ENCODE measurements around the gene MACROD2.

Gene MACROD2

GRCh38 chr20:15201602-15202001 is 1206.3 kb downstream of the MACROD2 start:
- H3K4me3 ChIP-seq (ENCODE audit: low read depth, low read length): no peak overlapping the region
- DNase-seq (ENCODE audit: low read depth): no peak
- no peak for TF ChIP-seq CTCF (IDR thresholded peaks at IDR 0.05; ENCODE audit: insufficient read depth, low read depth, low read length, missing control alignments)

GRCh38 chr20:15204234-15204633 is 1208.9 kb downstream of the MACROD2 start:
- no peak for DNase-seq (ENCODE audit: low read depth)
- TF ChIP-seq CTCF (IDR thresholded peaks at IDR 0.05; ENCODE audit: insufficient read depth, low read depth, low read length, missing control alignments): no peak
- no peak overlapping the region for H3K4me3 ChIP-seq (ENCODE audit: low read depth, low read length)

GRCh38 chr20:15205028-15205427 is 1209.7 kb downstream of the MACROD2 start:
- TF ChIP-seq CTCF (IDR thresholded peaks at IDR 0.05; ENCODE audit: insufficient read depth, low read depth, low read length, missing control alignments): no peak
- no peak for DNase-seq (ENCODE audit: low read depth)
- no peak overlapping the region for H3K4me3 ChIP-seq (ENCODE audit: low read depth, low read length)

GRCh38 chr20:15205719-15206118 is 1210.4 kb downstream of the MACROD2 start:
- DNase-seq (ENCODE audit: low read depth): no peak
- no peak for TF ChIP-seq CTCF (IDR thresholded peaks at IDR 0.05; ENCODE audit: insufficient read depth, low read depth, low read length, missing control alignments)
- H3K4me3 ChIP-seq (ENCODE audit: low read depth, low read length): no peak overlapping the region

- no peak for TF ChIP-seq CTCF (IDR thresholded peaks at IDR 0.05; ENCODE audit: insufficient read depth, low read depth, low read length, missing control alignments)
- DNase-seq (ENCODE audit: low read depth): no peak
- no peak overlapping the region for H3K4me3 ChIP-seq (ENCODE audit: low read depth, low read length)
Observed at GRCh38 chr20:15209537-15209936, 1214.2 kb downstream of the MACROD2 start.

GRCh38 chr20:15214051-15214450 is 1218.7 kb downstream of the MACROD2 start:
- TF ChIP-seq CTCF (IDR thresholded peaks at IDR 0.05; ENCODE audit: insufficient read depth, low read depth, low read length, missing control alignments): no peak
- H3K4me3 ChIP-seq (ENCODE audit: low read depth, low read length): no peak overlapping the region
- no peak for DNase-seq (ENCODE audit: low read depth)

- TF ChIP-seq CTCF (IDR thresholded peaks at IDR 0.05; ENCODE audit: insufficient read depth, low read depth, low read length, missing control alignments): no peak
- DNase-seq (ENCODE audit: low read depth): no peak
- H3K4me3 ChIP-seq (ENCODE audit: low read depth, low read length): no peak overlapping the region
Observed at GRCh38 chr20:15220009-15220656, 1224.8 kb downstream of the MACROD2 start.
